Measurements from ENCODE around the gene LPAR3. TPM values are rescaled to one million over a fixed set of nuclear protein-coding genes. Genes with fewer than 3 reads are reported as not detected.

LPAR3 gene
- total RNA-seq, 1 experiment from 2014 or later = 0.13 TPM

DNA sequence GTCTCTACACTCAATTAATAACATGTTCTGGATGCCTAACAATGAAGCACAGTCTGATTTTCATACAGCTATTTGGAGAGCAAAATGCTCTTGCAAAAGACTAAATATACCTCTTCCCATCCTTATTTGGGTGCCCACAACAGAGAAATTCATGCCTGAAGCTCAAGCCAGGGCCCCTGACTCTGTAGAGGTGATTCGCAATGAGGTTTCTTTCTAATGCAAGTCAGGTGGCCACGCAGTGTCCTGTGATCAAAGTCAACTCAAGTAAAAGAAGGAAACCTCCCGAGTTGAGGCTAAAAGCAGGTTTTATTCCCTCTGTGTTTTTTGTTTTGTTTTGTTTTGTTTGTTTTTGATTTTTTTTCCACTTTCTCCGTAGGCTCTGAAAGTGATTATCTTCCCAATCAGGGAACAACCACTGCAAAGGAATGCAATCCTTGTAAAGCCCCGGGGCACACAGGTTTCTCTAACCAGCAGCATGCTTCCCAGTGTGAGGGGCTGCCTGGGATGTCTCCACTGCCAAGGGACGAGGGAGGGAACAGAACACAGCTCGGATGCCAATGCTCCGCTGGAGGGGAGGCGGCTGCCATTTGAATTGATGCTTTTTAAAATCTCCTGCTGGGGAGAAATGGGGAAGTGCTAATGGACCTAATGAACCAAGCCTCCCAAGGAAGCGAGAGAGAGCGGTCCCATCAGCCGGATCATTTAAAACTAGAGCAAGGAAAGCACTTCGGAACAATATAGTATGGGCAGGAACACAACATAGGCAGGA is 128.9 kb downstream of the LPAR3 start:
- intact Hi-C loops (cut with micrococcal nuclease; ENCODE audit: unreplicated experiment) = no loop called here
- no peak for DNase-seq (ENCODE audit: low spot score)
- H3K4me3 ChIP-seq (ENCODE audit: low read depth, low read length, poor library complexity, severe bottlenecking) = no peak overlapping the region
- H3K9me3 ChIP-seq (ENCODE audit: low read depth, low read length, poor library complexity, severe bottlenecking) = no peaks in the 10 kb centered on the region
- ChIA-PET CTCF (interaction anchor here (1.1 kb wide), 1 partner anchor 18 kb away, joined by 3 read pairs; no protein-coding TSS in a partner anchor), POLR2A (ENCODE audit: low non-redundant PET) (no interaction called here)
- BruUV-seq (replicated peaks) = no TSS peak
- H3K36me3 ChIP-seq (ENCODE audit: insufficient read depth, low read length, poor library complexity, severe bottlenecking) = no peaks in the 10 kb centered on the region
- H3K4me1 ChIP-seq (ENCODE audit: insufficient read depth, low read length, poor library complexity, severe bottlenecking) = no peaks in the 10 kb centered on the region
- peaks cover 3% of the 10 kb centered on the region for H3K27me3 ChIP-seq (replicated peaks; ENCODE audit: insufficient read depth, low read depth, low read length, poor library complexity)
- TF ChIP-seq, protein P1, sequence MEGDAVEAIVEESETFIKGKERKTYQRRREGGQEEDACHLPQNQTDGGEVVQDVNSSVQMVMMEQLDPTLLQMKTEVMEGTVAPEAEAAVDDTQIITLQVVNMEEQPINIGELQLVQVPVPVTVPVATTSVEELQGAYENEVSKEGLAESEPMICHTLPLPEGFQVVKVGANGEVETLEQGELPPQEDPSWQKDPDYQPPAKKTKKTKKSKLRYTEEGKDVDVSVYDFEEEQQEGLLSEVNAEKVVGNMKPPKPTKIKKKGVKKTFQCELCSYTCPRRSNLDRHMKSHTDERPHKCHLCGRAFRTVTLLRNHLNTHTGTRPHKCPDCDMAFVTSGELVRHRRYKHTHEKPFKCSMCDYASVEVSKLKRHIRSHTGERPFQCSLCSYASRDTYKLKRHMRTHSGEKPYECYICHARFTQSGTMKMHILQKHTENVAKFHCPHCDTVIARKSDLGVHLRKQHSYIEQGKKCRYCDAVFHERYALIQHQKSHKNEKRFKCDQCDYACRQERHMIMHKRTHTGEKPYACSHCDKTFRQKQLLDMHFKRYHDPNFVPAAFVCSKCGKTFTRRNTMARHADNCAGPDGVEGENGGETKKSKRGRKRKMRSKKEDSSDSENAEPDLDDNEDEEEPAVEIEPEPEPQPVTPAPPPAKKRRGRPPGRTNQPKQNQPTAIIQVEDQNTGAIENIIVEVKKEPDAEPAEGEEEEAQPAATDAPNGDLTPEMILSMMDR (conservative IDR thresholded peaks at IDR 0.05; ENCODE audit: low read depth, low read length) = no peak
- TF ChIP-seq EZH2 (IDR thresholded peaks at IDR 0.05; ENCODE audit: borderline replicate concordance, low read depth, low read length, poor library complexity, severe bottlenecking) = no peak
- no peak overlapping the region for H3K27ac ChIP-seq (ENCODE audit: low read depth, low read length, poor library complexity, severe bottlenecking)

DNA sequence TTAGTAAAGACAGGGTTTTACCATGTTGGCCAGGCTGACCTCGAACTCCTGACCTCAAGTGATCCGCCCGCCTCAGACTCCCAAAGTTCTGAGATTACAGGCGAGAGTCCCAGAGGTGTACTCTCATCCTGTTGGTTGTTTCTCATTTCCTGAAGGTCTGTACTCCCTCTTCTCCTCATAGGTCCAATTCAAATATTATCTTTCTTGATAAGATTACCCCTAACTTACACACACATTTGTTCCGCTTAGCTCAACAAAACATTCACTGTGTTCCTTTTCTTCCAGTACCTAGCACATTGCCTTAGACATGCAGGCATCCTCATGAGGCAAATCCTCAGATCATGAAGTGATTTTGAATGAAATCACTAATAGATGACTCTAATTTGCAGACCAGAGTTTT is 130.3 kb downstream of the LPAR3 start:
- no TSS peak for BruUV-seq (replicated peaks)
- Histone ChIP-seq H3K27ac (ENCODE audit: low read depth, low read length, poor library complexity, severe bottlenecking) (no peak overlapping the region), H3K36me3 (ENCODE audit: insufficient read depth, low read length, poor library complexity, severe bottlenecking) (no peaks in the 10 kb centered on the region), H3K4me3 (ENCODE audit: low read depth, low read length, poor library complexity, severe bottlenecking) (no peak overlapping the region), H3K9me3 (ENCODE audit: low read depth, low read length, poor library complexity, severe bottlenecking) (no peaks in the 10 kb centered on the region), H3K27me3 (replicated peaks; ENCODE audit: insufficient read depth, low read depth, low read length, poor library complexity) (no peaks in the 10 kb centered on the region), H3K4me1 (ENCODE audit: insufficient read depth, low read length, poor library complexity, severe bottlenecking) (no peaks in the 10 kb centered on the region)
- POLR2A ChIA-PET (ENCODE audit: low non-redundant PET) = no interaction called here
- TF ChIP-seq EZH2 (IDR thresholded peaks at IDR 0.05; ENCODE audit: borderline replicate concordance, low read depth, low read length, poor library complexity, severe bottlenecking) = no peak
- TF ChIP-seq, protein P1 (conservative IDR thresholded peaks at IDR 0.05; ENCODE audit: low read depth, low read length) = no peak
- CTCF ChIA-PET = no interaction called here
- DNase-seq (ENCODE audit: low spot score) = no peak
- intact Hi-C loops (cut with micrococcal nuclease; ENCODE audit: unreplicated experiment) = no loop called here

Other genes starting within 250 kb of the LPAR3 start
- gene SSX2IP, start 202.7 kb downstream of the LPAR3 start, total RNA-seq (2021) = 37.2 and 42.4 TPM in 2 replicates
- 0.98 and 1.7 TPM in 2 replicates for gene MCOLN2, start 103.9 kb upstream of the LPAR3 start, total RNA-seq (2021)
- gene MCOLN3, start 155.3 kb upstream of the LPAR3 start, total RNA-seq (2021) = 0.82 and 1.6 TPM in 2 replicates

All from A673 (cell line).